A673 (cell line): ENCODE results near the gene TRAM2. TPM values are rescaled to one million over a fixed set of nuclear protein-coding genes. Genes with fewer than 3 reads are reported as not detected.

Experiments used
- BruUV-seq: library from RNA; stranded (reverse); fragments of 400-500 nt; replicated peaks from 2 replicates; lab custom pipeline; 2021; lab: Mats Ljungman, UMichigan
- CTCF ChIA-PET: fragments of 300-600 bp; sonication (Branson Sonifier 250); formaldehyde crosslinking; loops from one replicate; lab custom pipeline; 2022; ENCODE audit warnings: antibody characterized with exemption; lab: Charles Lee
- POLR2A ChIA-PET: fragments of 300-600 bp; sonication (Branson Sonifier 250); formaldehyde crosslinking; loops from one replicate; lab custom pipeline; 2022; ENCODE audit warnings: antibody characterized with exemption; ENCODE audit not compliant: low non-redundant PET; lab: Charles Lee
- DNase-seq: peaks from one replicate; pipeline ENCODE4 v3.0.0-alpha.2; 2015; ENCODE audit warnings: low spot score
- H3K27ac ChIP-seq: fragments of 200-600 bp; sonication (generic); 2 replicates; pipeline ENCODE4 v1.5.1; 2016; ENCODE audit warnings: mixed run types, low read depth, mild to moderate bottlenecking, mixed read lengths, antibody characterized with exemption, low read length; ENCODE audit not compliant: poor library complexity, severe bottlenecking
- H3K27me3 ChIP-seq: fragments of 200-600 bp; sonication (generic); replicated peaks from 2 replicates; pipeline ENCODE4 v1.6.1; 2017; ENCODE audit warnings: mixed run types, low read depth, mild to moderate bottlenecking, mixed read lengths, antibody characterized with exemption, low read length; ENCODE audit not compliant: insufficient read depth, poor library complexity
- H3K36me3 ChIP-seq: fragments of 200-600 bp; sonication (generic); 2 replicates; pipeline ENCODE4 v1.6.1; 2016; ENCODE audit warnings: mixed run types, mild to moderate bottlenecking, mixed read lengths, antibody characterized with exemption, low read length; ENCODE audit not compliant: insufficient read depth, poor library complexity, severe bottlenecking
- H3K4me1 ChIP-seq: fragments of 200-600 bp; sonication (generic); 2 replicates; pipeline ENCODE4 v1.6.1; 2017; ENCODE audit warnings: mixed run types, mild to moderate bottlenecking, mixed read lengths, antibody characterized with exemption, low read length; ENCODE audit not compliant: insufficient read depth, poor library complexity, severe bottlenecking
- H3K4me3 ChIP-seq: fragments of 200-600 bp; sonication (generic); 2 replicates; pipeline ENCODE4 v1.5.1; 2016; ENCODE audit warnings: low read depth, mixed run types, mild to moderate bottlenecking, mixed read lengths, low read length; ENCODE audit not compliant: poor library complexity, severe bottlenecking
- H3K9me3 ChIP-seq: fragments of 200-600 bp; sonication (generic); 2 replicates; pipeline ENCODE4 v1.6.1; 2016; ENCODE audit warnings: mixed run types, low read depth, mild to moderate bottlenecking, mixed read lengths, antibody characterized with exemption, low read length; ENCODE audit not compliant: poor library complexity, severe bottlenecking
- EZH2 ChIP-seq: fragments of 200-600 bp; sonication (generic); IDR thresholded peaks from 2 replicates; pipeline ENCODE4 v1.6.1; 2017; ENCODE audit warnings: borderline replicate concordance, low read depth, mild to moderate bottlenecking, mixed read lengths, antibody characterized with exemption, low read length; ENCODE audit not compliant: poor library complexity, severe bottlenecking
- intact Hi-C: fragments of 100-400 bp; cut with micrococcal nuclease; formaldehyde crosslinking; loops from one replicate; pipeline ENCODE4 v1.10.0; 2022; ENCODE audit not compliant: unreplicated experiment
- total RNA-seq: library from RNA; stranded (reverse); gene quantifications from 2 replicates; pipeline ENCODE4 v1.2.3, GENCODE V29; 2021
- TF ChIP-seq, protein P1 (sequence below): fragments of 300-800, 200-600 bp; sonication (generic); conservative IDR thresholded peaks from 2 replicates; pipeline ENCODE4 v1.5.1; 2017; ENCODE audit warnings: low read depth, mild to moderate bottlenecking, antibody characterized with exemption, low read length, moderate library complexity, mixed read lengths

Gene TRAM2
- total RNA-seq, 1 experiment from 2014 or later = 21.9 TPM

DNA sequence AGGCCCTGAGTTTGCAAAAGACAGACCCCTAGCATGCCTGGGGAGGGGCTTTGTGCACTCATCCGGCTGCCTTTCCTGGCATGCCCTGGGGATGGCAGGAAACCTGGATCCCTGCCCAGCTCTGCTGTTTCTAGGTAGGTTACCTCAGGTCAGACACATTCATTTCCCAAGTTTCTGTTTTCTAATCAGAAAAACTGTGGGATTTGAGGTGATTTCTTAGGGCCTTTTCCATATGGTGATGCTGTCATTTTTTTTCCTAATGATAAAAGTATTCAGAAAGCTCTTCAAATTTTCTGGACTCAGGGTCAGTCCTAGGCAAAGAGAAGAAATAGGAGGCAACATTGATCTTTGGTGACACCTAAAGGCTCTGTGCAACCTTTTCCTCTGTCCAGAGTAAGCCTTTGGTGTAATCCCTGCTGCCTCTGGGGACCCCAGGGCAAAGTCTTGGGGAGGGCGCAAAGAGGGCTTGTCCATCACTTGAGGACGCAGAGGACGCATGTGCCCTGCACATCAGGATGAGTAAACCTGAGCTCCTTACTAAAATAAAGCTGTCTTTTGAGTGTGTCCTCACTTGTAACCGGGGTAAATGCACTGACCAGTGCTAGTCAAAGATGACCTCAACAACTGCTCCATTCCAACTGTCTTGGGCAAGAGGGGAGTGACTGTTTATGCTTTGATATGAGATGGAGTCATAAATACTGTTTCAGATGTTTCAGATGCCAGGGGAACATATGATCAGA, 13.5 kb upstream of the TRAM2 start:
- ChIA-PET CTCF (no interaction called here), POLR2A (no interaction called here)
- intact Hi-C loops = no loop called here
- H3K27me3 ChIP-seq = no peaks in the 10 kb centered on the region
- no peak for TF ChIP-seq EZH2
- TF ChIP-seq, protein P1, sequence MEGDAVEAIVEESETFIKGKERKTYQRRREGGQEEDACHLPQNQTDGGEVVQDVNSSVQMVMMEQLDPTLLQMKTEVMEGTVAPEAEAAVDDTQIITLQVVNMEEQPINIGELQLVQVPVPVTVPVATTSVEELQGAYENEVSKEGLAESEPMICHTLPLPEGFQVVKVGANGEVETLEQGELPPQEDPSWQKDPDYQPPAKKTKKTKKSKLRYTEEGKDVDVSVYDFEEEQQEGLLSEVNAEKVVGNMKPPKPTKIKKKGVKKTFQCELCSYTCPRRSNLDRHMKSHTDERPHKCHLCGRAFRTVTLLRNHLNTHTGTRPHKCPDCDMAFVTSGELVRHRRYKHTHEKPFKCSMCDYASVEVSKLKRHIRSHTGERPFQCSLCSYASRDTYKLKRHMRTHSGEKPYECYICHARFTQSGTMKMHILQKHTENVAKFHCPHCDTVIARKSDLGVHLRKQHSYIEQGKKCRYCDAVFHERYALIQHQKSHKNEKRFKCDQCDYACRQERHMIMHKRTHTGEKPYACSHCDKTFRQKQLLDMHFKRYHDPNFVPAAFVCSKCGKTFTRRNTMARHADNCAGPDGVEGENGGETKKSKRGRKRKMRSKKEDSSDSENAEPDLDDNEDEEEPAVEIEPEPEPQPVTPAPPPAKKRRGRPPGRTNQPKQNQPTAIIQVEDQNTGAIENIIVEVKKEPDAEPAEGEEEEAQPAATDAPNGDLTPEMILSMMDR = no peak
- H3K27ac ChIP-seq = no peak overlapping the region
- BruUV-seq = no TSS peak
- no peak overlapping the region for H3K4me3 ChIP-seq
- DNase-seq = no peak
- H3K36me3 ChIP-seq = no peaks in the 10 kb centered on the region
- no peaks in the 10 kb centered on the region for H3K9me3 ChIP-seq
- peaks cover 22% of the 10 kb centered on the region for H3K4me1 ChIP-seq

DNA sequence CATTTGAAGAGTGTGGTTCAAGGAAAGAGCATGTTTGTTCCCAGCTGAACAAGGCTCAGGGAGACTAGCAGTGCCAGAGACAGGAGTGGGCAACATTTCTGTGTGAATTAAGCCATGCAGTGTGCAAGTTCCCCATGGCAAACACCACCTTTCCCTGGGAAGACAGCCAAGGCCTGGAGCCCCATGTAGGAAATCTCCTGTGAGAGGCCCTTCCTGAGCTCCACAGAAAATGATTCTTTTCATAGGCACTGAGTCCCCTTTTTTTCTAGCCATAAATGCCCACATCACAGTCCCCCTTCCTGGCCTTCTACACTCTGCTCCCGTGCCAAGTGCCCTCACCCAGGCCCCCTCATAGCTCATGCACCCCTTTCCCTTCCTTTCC, 11.8 kb upstream of the TRAM2 start:
- DNase-seq = no peak
- no peak for TF ChIP-seq EZH2
- TF ChIP-seq, protein P1 = no peak
- ChIA-PET CTCF (no interaction called here), POLR2A (no interaction called here)
- Histone ChIP-seq H3K4me3 (no peak overlapping the region), H3K27me3 (no peaks in the 10 kb centered on the region), H3K4me1 (peaks cover 9% of the 10 kb centered on the region), H3K27ac (no peak overlapping the region), H3K36me3 (no peaks in the 10 kb centered on the region), H3K9me3 (no peaks in the 10 kb centered on the region)
- no TSS peak for BruUV-seq
- intact Hi-C loops = no loop called here

DNA sequence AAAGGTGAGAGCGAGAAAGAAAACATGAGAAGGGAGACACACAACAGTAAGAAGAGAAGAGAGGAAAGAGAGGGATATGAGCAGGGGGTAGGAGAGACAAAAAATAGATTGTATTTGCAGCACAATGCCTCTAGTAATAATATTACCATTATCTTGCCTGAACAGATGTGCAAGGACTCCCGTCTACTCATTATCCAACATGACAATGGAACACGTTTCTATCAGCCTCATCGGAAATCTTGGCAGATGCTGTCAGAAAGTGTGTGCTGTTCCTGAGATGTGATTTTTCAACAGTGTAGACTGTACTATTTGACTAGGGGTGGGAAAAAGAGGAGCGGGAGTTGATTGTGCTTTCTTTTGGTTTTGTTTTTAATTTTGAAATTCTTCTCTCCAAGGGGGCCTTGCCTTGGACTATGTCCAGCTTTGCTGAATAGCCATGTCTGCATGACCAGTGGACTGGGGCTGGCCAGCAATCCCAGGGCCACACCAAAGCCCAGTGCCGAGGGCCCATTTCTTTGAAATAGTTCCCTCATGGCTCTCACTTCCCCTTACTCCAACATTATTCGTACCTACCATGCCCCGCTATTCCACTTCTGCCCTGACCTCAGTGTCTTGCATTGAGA, 11.3 kb upstream of the TRAM2 start:
- H3K9me3 ChIP-seq = no peaks in the 10 kb centered on the region
- H3K27me3 ChIP-seq = no peaks in the 10 kb centered on the region
- no peak for DNase-seq
- ChIA-PET POLR2A (no interaction called here), CTCF (no interaction called here)
- peaks cover 9% of the 10 kb centered on the region for H3K4me1 ChIP-seq
- H3K27ac ChIP-seq = no peak overlapping the region
- intact Hi-C loops = no loop called here
- BruUV-seq = no TSS peak
- no peaks in the 10 kb centered on the region for H3K36me3 ChIP-seq
- TF ChIP-seq, protein P1 = no peak
- TF ChIP-seq EZH2 = no peak
- H3K4me3 ChIP-seq = no peak overlapping the region
